HG03280 (cell line): Measurements from ENCODE around the gene RMND5B.
"Not testable (repeated sequence)": the region's sequence is repeated elsewhere in the genome, so short reads cannot be mapped to it uniquely, and the experiment has no call there.

Experiments used
- ATAC-seq: cut with Tn5 transposase; IDR thresholded peaks from one replicate; pipeline ENCODE4 v1.9.1; 2021; ENCODE audit warnings: mild to moderate bottlenecking, moderate library complexity; ENCODE audit not compliant: unreplicated experiment

The RMND5B gene

GRCh38 chr5:178127300-178128009 is 3.4 kb upstream of the RMND5B start:
- not testable (repeated sequence) for ATAC-seq

GRCh38 chr5:178129296-178129695 is 1.5 kb upstream of the RMND5B start:
- no peak for ATAC-seq

DNA sequence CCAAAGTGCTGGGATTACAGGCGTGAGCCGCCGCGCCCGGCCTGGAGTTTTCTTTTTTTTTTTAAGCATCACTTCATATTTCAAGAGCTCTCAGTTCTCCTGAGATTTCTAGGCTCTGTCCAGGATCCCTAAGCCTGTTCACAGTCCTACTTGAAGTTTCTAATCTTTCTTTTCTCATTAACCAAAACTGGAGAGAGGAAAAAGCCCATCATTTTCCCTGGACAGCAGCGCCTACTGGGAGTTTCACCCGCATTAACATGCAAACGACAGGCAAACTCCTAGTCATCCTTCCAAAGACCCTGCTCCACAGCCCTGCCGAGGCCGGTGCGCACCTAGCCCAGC is 609 bp upstream of the RMND5B start:
- not testable (repeated sequence) for ATAC-seq

DNA sequence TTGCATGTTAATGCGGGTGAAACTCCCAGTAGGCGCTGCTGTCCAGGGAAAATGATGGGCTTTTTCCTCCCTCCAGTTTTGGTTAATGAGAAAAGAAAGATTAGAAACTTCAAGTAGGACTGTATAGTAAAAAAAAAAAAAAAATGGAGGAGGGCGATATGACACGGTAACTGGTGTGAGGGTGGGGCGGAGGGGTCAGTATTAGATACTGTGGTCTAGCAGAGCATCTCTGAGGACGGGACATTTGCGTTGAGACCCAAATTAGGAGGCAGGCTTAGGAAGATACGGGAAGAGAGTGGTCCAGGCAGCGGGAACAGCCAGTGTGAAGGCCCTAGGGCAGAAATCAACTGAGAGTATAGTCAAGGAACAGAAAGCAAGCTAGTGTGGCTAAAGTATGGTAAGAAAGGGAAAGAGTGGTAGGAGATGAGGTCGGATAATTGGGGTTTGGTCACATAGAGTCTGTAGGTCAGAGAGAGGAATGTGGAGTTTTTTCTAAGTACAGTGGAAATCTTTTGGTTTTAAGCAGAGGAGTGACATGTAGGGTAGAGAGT is 707 bp downstream of the RMND5B start:
- ATAC-seq, result peak; percentile 5

- no peak for ATAC-seq
Measured at GRCh38 chr5:178136990-178137389, 6.2 kb downstream of the RMND5B start.

DNA sequence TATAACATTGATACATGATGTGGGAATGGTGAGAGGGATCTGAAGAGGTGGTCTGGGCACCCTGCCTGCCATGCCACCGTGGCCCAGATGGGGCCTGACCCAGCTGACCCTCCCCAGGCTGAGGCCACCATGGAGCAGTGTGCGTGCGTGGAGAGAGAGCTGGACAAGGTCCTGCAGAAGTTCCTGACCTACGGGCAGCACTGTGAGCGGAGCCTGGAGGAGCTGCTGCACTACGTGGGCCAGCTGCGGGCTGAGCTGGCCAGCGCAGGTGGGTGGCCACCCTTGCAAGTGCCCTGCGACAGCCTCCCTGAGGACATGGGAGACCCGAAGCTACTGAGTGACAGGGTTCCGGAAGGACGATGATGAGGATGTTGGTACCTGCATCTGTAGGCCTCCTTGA is 7.2 kb downstream of the RMND5B start:
- ATAC-seq, result no peak

- ATAC-seq, result no peak
Measured at GRCh38 chr5:178141550-178141949, 10.7 kb downstream of the RMND5B start.

GRCh38 chr5:178142642-178143041 is 11.8 kb downstream of the RMND5B start:
- ATAC-seq, result no peak

GRCh38 chr5:178143246-178143645 is 12.4 kb downstream of the RMND5B start:
- no peak for ATAC-seq

GRCh38 chr5:178143901-178144300 is 13.1 kb downstream of the RMND5B start:
- no peak for ATAC-seq

- ATAC-seq, result peak; percentile 69
Measured at GRCh38 chr5:178145965-178146820, 15.4 kb downstream of the RMND5B start.

- ATAC-seq, result no peak
Measured at GRCh38 chr5:178147406-178147805, 16.6 kb downstream of the RMND5B start.

DNA sequence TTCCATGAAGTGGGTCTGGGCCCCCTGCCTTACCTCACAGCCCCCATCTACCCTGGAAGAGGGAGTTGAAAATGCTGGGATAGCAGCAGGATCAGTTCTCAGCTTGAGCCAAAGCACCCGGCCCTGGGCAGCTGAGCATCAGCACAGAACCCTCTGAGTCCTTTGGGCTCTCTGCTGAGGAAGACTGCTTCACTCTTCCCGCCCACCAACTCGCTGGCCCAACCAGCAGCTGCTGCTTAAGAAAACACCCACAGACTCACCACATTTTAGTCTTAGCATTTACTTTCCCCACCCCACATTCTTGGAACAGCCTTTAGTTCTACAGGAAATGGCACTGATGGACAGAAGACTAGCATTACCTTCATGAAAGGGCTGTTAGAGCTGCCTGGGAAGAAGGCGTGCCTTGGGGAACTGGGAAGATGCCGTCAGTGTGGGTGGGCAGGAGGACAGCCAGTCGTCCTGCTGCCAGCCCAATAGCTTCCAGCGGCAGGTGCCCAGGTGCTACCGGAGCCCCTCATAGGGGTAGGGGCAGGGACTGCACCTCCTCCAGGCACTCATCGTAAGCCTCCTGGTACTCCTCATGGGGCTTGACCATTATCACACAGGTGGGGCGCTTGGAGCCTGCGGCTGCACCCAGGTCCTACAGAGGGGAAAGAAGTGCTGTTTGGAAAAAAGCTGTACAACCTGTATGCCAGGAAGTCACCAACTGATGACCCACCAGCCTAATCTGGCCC is 18.6 kb downstream of the RMND5B start:
- no peak for ATAC-seq

DNA sequence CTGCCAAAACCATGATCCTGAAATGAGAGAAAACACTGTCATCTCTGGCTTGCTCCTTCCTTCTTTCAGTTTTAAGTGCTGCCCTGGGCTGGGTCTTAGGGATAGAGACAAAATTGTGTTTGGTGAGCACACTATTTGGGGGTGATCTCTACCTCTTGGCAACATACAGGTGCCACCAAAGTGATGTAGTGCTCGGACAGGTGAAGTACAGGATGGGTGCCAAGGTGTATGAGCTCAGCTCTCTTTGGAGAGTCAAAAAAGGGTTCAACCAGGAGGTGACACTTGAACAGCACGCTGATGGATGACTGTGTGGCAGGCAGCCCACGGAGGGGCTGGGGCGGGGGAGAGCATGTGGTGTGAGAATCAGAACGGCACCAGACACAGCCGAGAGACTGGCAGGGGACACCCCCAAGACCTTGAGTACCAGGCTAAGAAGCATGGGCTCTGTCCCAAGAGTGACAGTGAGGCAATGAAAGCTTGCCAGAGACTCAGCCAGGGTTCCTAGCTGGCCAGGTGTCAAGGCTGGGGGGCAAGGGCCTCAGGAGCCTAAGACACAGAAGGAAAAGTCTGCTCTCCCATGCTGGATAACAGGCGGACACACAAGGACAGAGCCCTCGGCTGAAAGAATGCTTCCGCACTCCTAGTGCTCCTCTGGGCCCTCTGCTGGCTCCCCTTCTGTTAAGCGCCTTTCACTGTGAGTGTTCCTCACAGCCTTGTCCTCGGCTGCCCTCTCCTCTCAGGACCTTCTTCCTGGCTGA is 20.3 kb downstream of the RMND5B start:
- no peak for ATAC-seq

GRCh38 chr5:178152491-178153444 is 22.0 kb downstream of the RMND5B start:
- ATAC-seq, result no peak

GRCh38 chr5:178153530-178154340 is 22.9 kb downstream of the RMND5B start, which contains the start of gene NHP2:
Gene NHP2 (minus strand): TSS chr5:178153885. CDS start chr5:178153817, 68 bp downstream.
- ATAC-seq, result peak; percentile 99

DNA sequence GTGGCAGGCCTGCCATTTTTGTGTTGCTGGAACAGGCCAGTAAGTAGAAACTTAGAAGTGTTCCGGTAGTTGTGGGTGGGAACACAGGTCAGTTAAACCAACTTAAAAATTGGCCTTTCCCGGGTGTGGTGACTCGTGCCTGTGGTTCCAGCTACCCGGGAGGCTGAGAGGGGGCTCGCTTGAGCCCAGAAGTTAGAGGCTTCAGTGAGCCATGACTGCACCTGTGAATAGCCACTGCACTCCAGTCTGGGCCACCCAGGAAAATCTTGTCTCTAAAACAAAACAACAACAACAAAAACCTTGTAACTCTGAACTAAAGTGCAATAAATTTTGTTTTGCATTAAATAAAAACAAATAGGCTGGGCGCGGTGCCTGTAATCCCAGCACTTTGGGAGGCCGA is 24.3 kb downstream of the RMND5B start:
- ATAC-seq, result no peak

DNA sequence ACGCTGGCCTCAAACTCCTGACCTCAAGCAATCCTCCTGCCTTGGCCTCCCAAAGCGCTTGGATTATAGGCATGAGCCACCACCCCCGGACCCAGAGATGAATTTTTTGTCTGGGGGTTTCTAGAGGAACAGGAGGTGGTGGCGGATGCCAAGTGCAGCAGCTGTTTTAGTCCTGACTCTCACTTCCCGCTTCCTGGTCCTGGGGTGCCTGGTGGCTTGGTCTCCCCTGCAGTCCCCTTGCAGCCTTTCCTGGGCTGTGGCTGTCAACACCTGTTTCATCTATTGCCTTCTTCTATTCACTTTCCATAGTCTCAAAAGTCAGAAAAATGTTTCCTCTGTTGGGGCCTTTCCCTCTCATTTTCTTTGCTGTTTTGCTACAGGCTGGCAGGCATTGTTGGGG is 29.4 kb downstream of the RMND5B start:
- ATAC-seq, result no peak

- no peak for ATAC-seq
Measured at GRCh38 chr5:178162481-178162880, 31.7 kb downstream of the RMND5B start.
